HL-60 (cell line): ENCODE data around the gene LZTFL1.

Source experiments
- DNase-seq, 2 experiments: peaks; one replicate each; pipeline ENCODE4 v3.0.0-alpha.2; 2010 to 2020; ENCODE audit warnings: low read depth in 1 of 2, low spot score in 1 of 2
- H3K27ac ChIP-seq: fragments of 250-450 bp; sonication (Bioruptor Pico); replicated peaks from 2 replicates; pipeline ENCODE4 v1.5.1; 2020; ENCODE audit warnings: mild to moderate bottlenecking, moderate library complexity
- H3K27me3 ChIP-seq: fragments of 250-450 bp; sonication (Bioruptor Pico); 2 replicates; pipeline ENCODE4 v1.5.1; 2021; ENCODE audit warnings: mild to moderate bottlenecking, moderate library complexity; ENCODE audit not compliant: insufficient read depth, poor library complexity, severe bottlenecking
- H3K4me3 ChIP-seq: replicated peaks from 2 replicates; pipeline ENCODE4 v1.5.1; 2011; ENCODE audit warnings: mild to moderate bottlenecking, control low read depth, low read length; ENCODE audit not compliant: insufficient read depth
- GABPA ChIP-seq: IDR thresholded peaks from 2 replicates; pipeline ENCODE4 v1.6.1; 2012; ENCODE audit warnings: low read depth
- POLR2AphosphoS5 ChIP-seq: IDR thresholded peaks from 2 replicates; pipeline ENCODE4 v1.6.1; 2012; ENCODE audit warnings: low read depth
- REST ChIP-seq: IDR thresholded peaks from 2 replicates; pipeline ENCODE4 v1.6.1; 2012; ENCODE audit warnings: low read depth; ENCODE audit not compliant: insufficient replicate concordance
- SPI1 ChIP-seq: IDR thresholded peaks from 2 replicates; pipeline ENCODE4 v1.6.1; 2012; ENCODE audit warnings: low read depth, mild to moderate bottlenecking, borderline replicate concordance
- TF ChIP-seq, protein P1 (sequence below): IDR thresholded peaks from one replicate; pipeline ENCODE4 v1.5.1; 2011; ENCODE audit warnings: low read length, control low read depth, inconsistent platforms; ENCODE audit not compliant: insufficient read depth

LZTFL1 gene

DNA sequence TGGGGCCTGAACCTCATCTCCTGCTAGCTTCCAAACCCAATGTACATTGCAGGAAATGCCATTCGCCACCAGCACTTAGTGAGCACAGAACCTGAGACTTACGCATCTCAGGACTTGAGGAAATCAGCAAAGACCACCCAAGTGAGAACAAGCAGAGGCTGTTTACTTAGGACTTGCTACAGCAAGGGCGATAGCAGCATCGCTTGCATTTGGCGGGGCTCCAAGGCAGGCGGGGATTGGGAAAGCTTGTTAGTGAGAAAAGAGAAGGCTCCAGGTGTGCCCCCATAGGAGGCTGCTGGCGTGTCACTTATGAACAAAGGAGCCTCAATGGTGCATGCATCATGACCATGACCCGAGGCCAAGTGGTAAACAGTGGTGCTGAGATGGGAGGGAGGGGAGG is 65.3 kb downstream of the LZTFL1 start:
- H3K27ac ChIP-seq: no peak overlapping the region
- DNase-seq: no peak
- TF ChIP-seq, protein P1, sequence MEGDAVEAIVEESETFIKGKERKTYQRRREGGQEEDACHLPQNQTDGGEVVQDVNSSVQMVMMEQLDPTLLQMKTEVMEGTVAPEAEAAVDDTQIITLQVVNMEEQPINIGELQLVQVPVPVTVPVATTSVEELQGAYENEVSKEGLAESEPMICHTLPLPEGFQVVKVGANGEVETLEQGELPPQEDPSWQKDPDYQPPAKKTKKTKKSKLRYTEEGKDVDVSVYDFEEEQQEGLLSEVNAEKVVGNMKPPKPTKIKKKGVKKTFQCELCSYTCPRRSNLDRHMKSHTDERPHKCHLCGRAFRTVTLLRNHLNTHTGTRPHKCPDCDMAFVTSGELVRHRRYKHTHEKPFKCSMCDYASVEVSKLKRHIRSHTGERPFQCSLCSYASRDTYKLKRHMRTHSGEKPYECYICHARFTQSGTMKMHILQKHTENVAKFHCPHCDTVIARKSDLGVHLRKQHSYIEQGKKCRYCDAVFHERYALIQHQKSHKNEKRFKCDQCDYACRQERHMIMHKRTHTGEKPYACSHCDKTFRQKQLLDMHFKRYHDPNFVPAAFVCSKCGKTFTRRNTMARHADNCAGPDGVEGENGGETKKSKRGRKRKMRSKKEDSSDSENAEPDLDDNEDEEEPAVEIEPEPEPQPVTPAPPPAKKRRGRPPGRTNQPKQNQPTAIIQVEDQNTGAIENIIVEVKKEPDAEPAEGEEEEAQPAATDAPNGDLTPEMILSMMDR: no peak
- TF ChIP-seq REST (no peak), POLR2AphosphoS5 (no peak), GABPA (no peak), SPI1 (no peak)

DNA sequence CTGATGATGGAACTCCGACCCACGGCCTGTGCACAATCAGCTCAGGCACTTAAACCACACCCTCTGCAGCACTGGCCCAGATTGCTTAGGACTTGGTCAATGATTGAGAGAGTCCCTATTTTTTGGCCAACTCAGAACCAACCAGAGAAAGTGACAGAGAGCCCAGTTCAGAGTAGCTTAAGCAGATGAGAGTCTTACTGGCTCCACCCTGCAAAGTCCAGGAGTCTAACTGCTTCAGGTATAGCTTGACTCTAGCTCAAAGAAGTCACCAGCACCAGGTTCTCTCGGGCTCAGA is 65.7 kb downstream of the LZTFL1 start:
- TF ChIP-seq GABPA: no peak
- TF ChIP-seq REST: no peak
- TF ChIP-seq, protein P1: no peak
- TF ChIP-seq SPI1: no peak
- TF ChIP-seq POLR2AphosphoS5: no peak
- Histone ChIP-seq H3K27me3 (peaks cover 5% of the 10 kb centered on the region), H3K4me3 (no peak overlapping the region), H3K27ac (no peak overlapping the region)
- no peak for DNase-seq

More for the DNA sequence above, 65.3 kb downstream of the LZTFL1 start:
- H3K4me3 ChIP-seq: no peak overlapping the region
- H3K27me3 ChIP-seq: peaks cover 5% of the 10 kb centered on the region

- H3K27ac ChIP-seq: no peak overlapping the region
- TF ChIP-seq GABPA (no peak), REST (no peak)
- H3K4me3 ChIP-seq: no peak overlapping the region
- peaks cover 5% of the 10 kb centered on the region for H3K27me3 ChIP-seq
- DNase-seq: no peak
Measured at GRCh38 chr3:45775571-45776300, 66.2 kb downstream of the LZTFL1 start.
